B cell (primary cell): ENCODE results near the gene CAPZA1. TPM values are rescaled to one million over a fixed set of nuclear protein-coding genes. Genes with fewer than 3 reads are reported as not detected.

Experiments used
- ATAC-seq: fragments of 200-7000 bp; cut with Tn5 transposase; one replicate; pipeline ENCODE4 v1.10.0; 2021; ENCODE audit warnings: low read depth, mild to moderate bottlenecking, moderate number of reproducible peaks, moderate library complexity
- CTCF ChIA-PET: fragments of 350-600 bp; sonication (Branson Sonifier 250); formaldehyde crosslinking; loops from one replicate; lab custom pipeline; 2021; ENCODE audit warnings: antibody characterized with exemption, inconsistent platforms; lab: Charles Lee
- POLR2A ChIA-PET: fragments of 350-600 bp; sonication (Branson Sonifier 250); formaldehyde crosslinking; loops from one replicate; lab custom pipeline; 2021; ENCODE audit warnings: antibody characterized with exemption; lab: Charles Lee
- DNase-seq: peaks from one replicate; pipeline ENCODE4 v3.0.0; 2013
- H2AFZ ChIP-seq: 2 replicates; pipeline ENCODE4 v1.6.1; 2012; ENCODE audit warnings: mild to moderate bottlenecking, low read depth, low read length; ENCODE audit not compliant: insufficient read depth, poor library complexity, severe bottlenecking
- H3K27ac ChIP-seq, 2 donors: 1 replicate in 1 of 2; 2 replicates in 1 of 2; pipeline ENCODE4 v1.5.1; 2012 to 2013; ENCODE audit warnings: low read length in 2 of 2, mild to moderate bottlenecking in 2 of 2, moderate library complexity in 1 of 2
- H3K27me3 ChIP-seq, 4 experiments: fragments of 200-600 bp in 1 of 4; sonication (generic) in 1 of 4; replicated peaks in 1 of 4; 1 replicate in 2 of 4; 2 replicates in 2 of 4; pipeline versions ENCODE4 v1.6.1 to v1.7.0; 2013 to 2016; ENCODE audit warnings: low read length in 3 of 4, mild to moderate bottlenecking in 2 of 4, mixed read lengths in 1 of 4, moderate library complexity in 1 of 4; ENCODE audit not compliant: insufficient read depth in 4 of 4, control insufficient read depth in 3 of 4; ENCODE audit errors: control extremely low read depth in 1 of 4
- H3K36me3 ChIP-seq, 2 experiments: replicated peaks in 1 of 2; 1 replicate in 1 of 2; 2 replicates in 1 of 2; pipeline versions ENCODE4 v1.6.1 to v1.7.1; 2013; ENCODE audit warnings: low read length in 1 of 2; ENCODE audit not compliant: insufficient read depth in 2 of 2, control insufficient read depth in 1 of 2; ENCODE audit errors: control extremely low read depth in 1 of 2, extremely low read depth in 1 of 2
- H3K4me1 ChIP-seq, 2 donors: fragments of 200-600 bp in 1 of 2; sonication (generic) in 1 of 2; 1 replicate in 1 of 2; 2 replicates in 1 of 2; pipeline versions ENCODE4 v1.5.1 to v1.6.1; 2013 to 2017; ENCODE audit warnings: low read length in 2 of 2; ENCODE audit not compliant: control insufficient read depth in 2 of 2, insufficient read depth in 2 of 2
- H3K4me2 ChIP-seq: replicated peaks from 2 replicates; pipeline ENCODE3; 2012; ENCODE audit warnings: mild to moderate bottlenecking, low read depth, low read length; ENCODE audit not compliant: poor library complexity, severe bottlenecking
- H3K4me3 ChIP-seq, 5 experiments: fragments of 200-600 bp in 1 of 5; sonication (generic) in 1 of 5; 1 replicate in 3 of 5; 2 replicates in 2 of 5; pipeline versions ENCODE4 v1.5.1 to v1.7.0; 2011 to 2016; ENCODE audit warnings: low read length in 4 of 5, mild to moderate bottlenecking in 4 of 5, low read depth in 2 of 5, control low read depth in 1 of 5, moderate library complexity in 1 of 5; ENCODE audit not compliant: insufficient read depth in 1 of 5; ENCODE audit errors: control extremely low read depth in 1 of 5, extremely low read depth in 1 of 5
- H3K79me2 ChIP-seq: fragments of 200-600 bp; sonication (generic); one replicate; pipeline ENCODE4 v1.6.0; 2016; ENCODE audit warnings: low read length; ENCODE audit not compliant: control insufficient read depth, insufficient read depth
- H3K9ac ChIP-seq: fragments of 200-600 bp; sonication (generic); 2 replicates; pipeline ENCODE4 v1.6.1; 2017; ENCODE audit warnings: mild to moderate bottlenecking, low read length, moderate library complexity
- H3K9me3 ChIP-seq, 3 donors: one replicate each; pipeline versions ENCODE4 v1.6.1 to v1.7.1; 2013; ENCODE audit warnings: low read length in 2 of 3; ENCODE audit not compliant: control insufficient read depth in 2 of 3, insufficient read depth in 1 of 3; ENCODE audit errors: control extremely low read depth in 1 of 3
- H4K20me1 ChIP-seq: 2 replicates; pipeline ENCODE4 v1.6.0; 2012; ENCODE audit warnings: mild to moderate bottlenecking, low read length; ENCODE audit not compliant: insufficient read depth, control insufficient read depth, poor library complexity, severe bottlenecking
- H3K27ac Mint-ChIP-seq: one replicate; pipeline ENCODE4 v1.8.0; 2021; ENCODE audit warnings: mixed read lengths
- H3K27me3 Mint-ChIP-seq: one replicate; pipeline ENCODE4 v1.8.0; 2021; ENCODE audit warnings: mixed read lengths
- H3K4me1 Mint-ChIP-seq: one replicate; pipeline ENCODE4 v1.8.0; 2021; ENCODE audit warnings: mixed read lengths
- H3K4me3 Mint-ChIP-seq: one replicate; pipeline ENCODE4 v1.8.0; 2021; ENCODE audit warnings: mixed read lengths
- H3K9me3 Mint-ChIP-seq: one replicate; pipeline ENCODE4 v1.8.0; 2022; ENCODE audit warnings: mixed read lengths; ENCODE audit not compliant: insufficient read depth
- CTCF ChIP-seq: fragments of 200-600 bp; IDR thresholded peaks from one replicate; pipeline ENCODE4 v1.8.0; 2022; ENCODE audit warnings: antibody characterized with exemption, mild to moderate bottlenecking
- EZH2 ChIP-seq: IDR thresholded peaks from 2 replicates; pipeline ENCODE4 v1.6.1; 2012; ENCODE audit warnings: borderline replicate concordance, low read depth, mild to moderate bottlenecking, moderate library complexity, low read length; ENCODE audit not compliant: insufficient read depth, poor library complexity, severe bottlenecking
- WGBS: methylation state at CpG from one replicate; pipeline ENCODE4 v1.1.5; 2013; ENCODE audit warnings: missing lambda C conversion rate; ENCODE audit not compliant: insufficient coverage; 5-methylcytosine and 5-hydroxymethylcytosine counted together
- intact Hi-C: fragments of 100-400 bp; cut with micrococcal nuclease; formaldehyde crosslinking; loops from one replicate; pipeline ENCODE4 v1.10.0; 2022
- polyA plus RNA-seq: library from polyadenylated mRNA; depleted of rRNA; stranded (reverse); fragments of >200 nt; gene quantifications from 2 replicates; pipeline ENCODE4 v1.2.3, GENCODE V29; 2012
- total RNA-seq, 2 donors: library from RNA; stranded (reverse); fragments of 120-200 nt in 1 of 2; gene quantifications; 1 replicate in 1 of 2; 2 replicates in 1 of 2; pipeline versions ENCODE4 v1.2.3 to v1.2.4, GENCODE V29; 2013 to 2022

CAPZA1 gene
- total and polyA plus RNA-seq, 2 donors (not counting 1 experiment from before 2014, with no cell fraction given), result 52.2 to 172 TPM

- Histone ChIP-seq H3K9ac (no peak overlapping the region), H3K27ac (no peak overlapping the region), H3K36me3 (peaks cover 2 to 8% of the 10 kb centered on the region in 2 experiments), H3K4me3 (no peak overlapping the region), H3K27me3 (no peaks in the 10 kb centered on the region), H3K79me2 (peaks cover 2% of the 10 kb centered on the region), H3K9me3 (no peaks in the 10 kb centered on the region), H3K4me2 (no peak overlapping the region), H4K20me1 (no peaks in the 10 kb centered on the region), H3K4me1 (no peaks in the 10 kb centered on the region), H2AFZ (no peak overlapping the region)
- no peak overlapping the region for H3K4me3 Mint-ChIP-seq
- no peak for ATAC-seq
- intact Hi-C loops, result no loop called here
- DNase-seq, result no peak
- CTCF ChIA-PET, result interaction anchor here (1.0 kb wide), 1 partner anchor 11 kb away, joined by 3 read pairs; no protein-coding TSS in a partner anchor
- H3K27ac Mint-ChIP-seq, result no peak overlapping the region
- H3K27me3 Mint-ChIP-seq, result no peaks in the 10 kb centered on the region
- peaks cover 6% of the 10 kb centered on the region for H3K4me1 Mint-ChIP-seq
- TF ChIP-seq EZH2 (no peak), CTCF (no peak)
- H3K9me3 Mint-ChIP-seq, result no peaks in the 10 kb centered on the region
- 92% methylated on average over 5 of the region's 5 CpGs for WGBS
- POLR2A ChIA-PET, result no interaction called here
Observed at GRCh38 chr1:112685913-112686312, 66.3 kb downstream of the CAPZA1 start.

GRCh38 chr1:112686417-112686816, 66.8 kb downstream of the CAPZA1 start:
- peaks cover 2 to 8% of the 10 kb centered on the region in 2 experiments for H3K36me3 ChIP-seq
- H3K9me3 ChIP-seq, result no peaks in the 10 kb centered on the region
- TF ChIP-seq EZH2 (no peak), CTCF (no peak)
- H3K27me3 Mint-ChIP-seq, result no peaks in the 10 kb centered on the region
- H4K20me1 ChIP-seq, result no peaks in the 10 kb centered on the region
- 55% methylated on average over 3 of the region's 3 CpGs for WGBS
- ChIA-PET POLR2A (no interaction called here), CTCF (interaction anchor here (1.0 kb wide), 1 partner anchor 11 kb away, joined by 3 read pairs; no protein-coding TSS in a partner anchor)
- peaks cover 6% of the 10 kb centered on the region for H3K4me1 Mint-ChIP-seq
- DNase-seq (no peak), ATAC-seq (no peak)
- H3K4me2 ChIP-seq, result no peak overlapping the region
- intact Hi-C loops, result no loop called here
- H3K27ac Mint-ChIP-seq, result no peak overlapping the region
- H3K4me3 ChIP-seq, result no peak overlapping the region
- no peaks in the 10 kb centered on the region for H3K79me2 ChIP-seq
- H3K27me3 ChIP-seq, result no peaks in the 10 kb centered on the region
- H3K9ac ChIP-seq, result no peak overlapping the region
- H2AFZ ChIP-seq, result no peak overlapping the region
- no peak overlapping the region for H3K27ac ChIP-seq
- H3K4me3 Mint-ChIP-seq, result no peak overlapping the region
- H3K9me3 Mint-ChIP-seq, result no peaks in the 10 kb centered on the region
- no peaks in the 10 kb centered on the region for H3K4me1 ChIP-seq
